Measurements from ENCODE around the gene RNASE3.

DNA sequence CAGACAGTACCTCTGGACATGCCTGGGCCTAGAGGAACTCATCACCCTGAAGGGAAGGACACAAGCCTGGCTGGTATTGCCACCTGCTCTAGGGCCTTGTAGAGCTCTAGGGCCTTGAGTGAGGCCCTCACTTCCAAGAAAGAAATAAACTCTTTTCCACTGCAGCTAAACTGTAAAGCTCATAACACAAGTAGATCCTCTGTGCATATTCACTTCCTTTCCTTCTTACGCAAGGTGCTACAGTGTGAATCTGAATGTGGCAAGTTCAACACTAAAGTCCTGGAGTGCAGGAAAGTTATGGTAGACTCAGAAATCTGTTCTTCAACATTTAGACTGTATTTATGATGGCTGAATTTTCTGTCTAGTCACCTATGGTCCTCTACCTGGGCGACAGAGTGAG lies 14.5 kb downstream of the RNASE3 start:
- TF ChIP-seq, protein P1, sequence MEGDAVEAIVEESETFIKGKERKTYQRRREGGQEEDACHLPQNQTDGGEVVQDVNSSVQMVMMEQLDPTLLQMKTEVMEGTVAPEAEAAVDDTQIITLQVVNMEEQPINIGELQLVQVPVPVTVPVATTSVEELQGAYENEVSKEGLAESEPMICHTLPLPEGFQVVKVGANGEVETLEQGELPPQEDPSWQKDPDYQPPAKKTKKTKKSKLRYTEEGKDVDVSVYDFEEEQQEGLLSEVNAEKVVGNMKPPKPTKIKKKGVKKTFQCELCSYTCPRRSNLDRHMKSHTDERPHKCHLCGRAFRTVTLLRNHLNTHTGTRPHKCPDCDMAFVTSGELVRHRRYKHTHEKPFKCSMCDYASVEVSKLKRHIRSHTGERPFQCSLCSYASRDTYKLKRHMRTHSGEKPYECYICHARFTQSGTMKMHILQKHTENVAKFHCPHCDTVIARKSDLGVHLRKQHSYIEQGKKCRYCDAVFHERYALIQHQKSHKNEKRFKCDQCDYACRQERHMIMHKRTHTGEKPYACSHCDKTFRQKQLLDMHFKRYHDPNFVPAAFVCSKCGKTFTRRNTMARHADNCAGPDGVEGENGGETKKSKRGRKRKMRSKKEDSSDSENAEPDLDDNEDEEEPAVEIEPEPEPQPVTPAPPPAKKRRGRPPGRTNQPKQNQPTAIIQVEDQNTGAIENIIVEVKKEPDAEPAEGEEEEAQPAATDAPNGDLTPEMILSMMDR (IDR thresholded peaks at IDR 0.05): no peak
- TF ChIP-seq EZH2 (IDR thresholded peaks at IDR 0.05) (no peak), EZH2phosphoT487 (IDR thresholded peaks at IDR 0.05) (no peak)

Measured in neural progenitor cell (in vitro differentiated cells).